Ovary (tissue), 9 donors: Measurements from ENCODE around the gene ABCC1. TPM values are rescaled to one million over a fixed set of nuclear protein-coding genes. Genes with fewer than 3 reads are reported as not detected.

Experiments used
- DNase-seq, 5 donors: peaks; one replicate each; pipeline ENCODE4 v3.0.0-alpha.2; 2019 to 2020
- H3K27ac ChIP-seq, 2 donors: fragments of 200-600 bp; one replicate each; pipeline versions ENCODE4 v1.5.1 to v1.8.0; 2019 to 2022
- H3K27me3 ChIP-seq: fragments of 200-600 bp; one replicate; pipeline ENCODE4 v1.8.0; 2022
- H3K36me3 ChIP-seq: fragments of 200-600 bp; sonication (generic); one replicate; pipeline ENCODE4 v1.5.1; 2019
- H3K4me1 ChIP-seq: one replicate; pipeline ENCODE4 v1.8.1; 2013; ENCODE audit warnings: mild to moderate bottlenecking, moderate library complexity; ENCODE audit not compliant: insufficient read depth
- H3K4me3 ChIP-seq: fragments of 200-600 bp; sonication (generic); one replicate; pipeline ENCODE4 v1.5.1; 2017
- H3K9me3 ChIP-seq, 2 donors: fragments of 200-600 bp in 1 of 2; sonication (generic) in 1 of 2; one replicate each; pipeline versions ENCODE4 v1.5.1 to v1.8.1; 2013 to 2019; ENCODE audit warnings: mild to moderate bottlenecking in 1 of 2, moderate library complexity in 1 of 2
- CTCF ChIP-seq, 3 donors: fragments of 450-650 bp in 2 of 3; fragments of 200-600 bp in 1 of 3; IDR thresholded peaks; one replicate each; pipeline versions ENCODE4 v1.5.1 to v1.8.0; 2016 to 2022; ENCODE audit warnings: antibody characterized with exemption in 3 of 3, mild to moderate bottlenecking in 1 of 3
- EP300 ChIP-seq: sonication (generic); formaldehyde crosslinking; IDR thresholded peaks from one replicate; pipeline ENCODE4 v1.6.1; 2017; ENCODE audit warnings: antibody characterized with exemption
- POLR2A ChIP-seq: fragments of 450-650 bp; IDR thresholded peaks from one replicate; pipeline ENCODE4 v1.6.1; 2017; ENCODE audit warnings: antibody characterized with exemption, mild to moderate bottlenecking, moderate library complexity
- WGBS, 3 donors: extraction: QIAGEN DNeasy Blood & Tissue Kit in 1 of 3; methylation state at CpG; one replicate each; pipeline versions ENCODE4 v1.1.5 to v1.1.7; 2013 to 2017; 5-methylcytosine and 5-hydroxymethylcytosine counted together
- intact Hi-C, 4 donors: fragments of 100-400 bp; cut with DNase I; formaldehyde crosslinking; loops; one replicate each; pipeline versions ENCODE4 v1.11.0 to v1.15.1; 2022 to 2023
- polyA plus RNA-seq, 2 donors: library from polyadenylated mRNA; stranded (reverse); fragments of 200-250 nt in 1 of 2; fragments of 350-450 nt in 1 of 2; fragmentation: Illumina TruSeq in 1 of 2; extraction: RNeasy Lipid Tissue Mini Kit (QIAGEN cat#74804) in 1 of 2; gene quantifications; one replicate each; pipeline ENCODE4 v1.2.3, GENCODE V29; 2013 to 2014
- total RNA-seq, 7 donors: library from RNA; depleted of rRNA in 2 of 7; stranded (reverse); fragments of >200 nt in 2 of 7; fragmentation: NEBNext Ultra II Directional in 3 of 7; extraction: Animal tissue kit (Norgen Biotek cat#: 25700) in 3 of 7; gene quantifications; one replicate each; pipeline versions ENCODE4 v1.1.0 to v1.2.4, GENCODE V29; 2016 to 2023
- donor health status: DM: no; HTN: no; CAD: no; lungs with moderate emphysema.
- donor health status: DM: no; HTN: no; CAD: no.
- donor health status: Bipolar disorder and iron deficiency.
- donor health status: DM: yes; HTN: yes; CAD: no.
- donor health status: DM: no; HTN: no; CAD: no.
- donor health status: DM: yes; HTN: yes; CAD: no.

ABCC1 gene
- total and polyA plus RNA-seq, 9 donors = 10.0 to 31.1 (median 20.9) TPM

GRCh38 chr16:16155234-16155633, 205.8 kb downstream of the ABCC1 start:
- whole genome bisulfite sequencing, 3 donors = 95 to 98% (median 97%) methylated on average over 3 of the region's 3 CpGs
- no peak for DNase-seq
- TF ChIP-seq EP300 (no peak), CTCF (IDR thresholded peaks at IDR 0.05) (no peak), POLR2A (no peak)
- Histone ChIP-seq H3K4me3 (no peak overlapping the region), H3K27ac (no peak overlapping the region), H3K36me3 (no peaks in the 10 kb centered on the region), H3K9me3 (no peaks in the 10 kb centered on the region), H3K27me3 (no peaks in the 10 kb centered on the region), H3K4me1 (peaks cover 5% of the 10 kb centered on the region)
- intact Hi-C loops = no loop called here

- no peaks in the 10 kb centered on the region for H3K27me3 ChIP-seq
- H3K27ac ChIP-seq = no peak overlapping the region
- H3K36me3 ChIP-seq = no peaks in the 10 kb centered on the region
- WGBS, 3 donors = 94 to 100% (median 100%) methylated on average over 1 of the region's 1 CpG
- no peak for DNase-seq
- intact Hi-C loops = no loop called here
- TF ChIP-seq EP300 (no peak), POLR2A (no peak), CTCF (IDR thresholded peaks at IDR 0.05) (no peak)
- H3K4me3 ChIP-seq = no peak overlapping the region
- H3K4me1 ChIP-seq = no peaks in the 10 kb centered on the region
- H3K9me3 ChIP-seq = no peaks in the 10 kb centered on the region
These were observed 207.8 kb downstream of the ABCC1 start for GRCh38 chr16:16157166-16157565.

- no peak for DNase-seq
- Histone ChIP-seq H3K36me3 (no peaks in the 10 kb centered on the region), H3K27me3 (no peaks in the 10 kb centered on the region), H3K4me3 (no peak overlapping the region), H3K27ac (no peak overlapping the region), H3K4me1 (no peaks in the 10 kb centered on the region), H3K9me3 (no peaks in the 10 kb centered on the region)
- TF ChIP-seq CTCF (IDR thresholded peaks at IDR 0.05) (no peak), POLR2A (no peak), EP300 (no peak)
- 87 to 97% (median 96%) methylated on average over 4 of the region's 4 CpGs for WGBS, 3 donors
- intact Hi-C loops = no loop called here
These were observed 208.8 kb downstream of the ABCC1 start for GRCh38 chr16:16158082-16158658.

- TF ChIP-seq CTCF (IDR thresholded peaks at IDR 0.05) (no peak), POLR2A (no peak), EP300 (no peak)
- Histone ChIP-seq H3K27ac (no peak overlapping the region), H3K9me3 (no peaks in the 10 kb centered on the region), H3K36me3 (no peaks in the 10 kb centered on the region), H3K27me3 (no peaks in the 10 kb centered on the region), H3K4me1 (no peaks in the 10 kb centered on the region), H3K4me3 (no peak overlapping the region)
- WGBS, 3 donors = 74 to 85% (median 82%) methylated on average over 3 of the region's 3 CpGs
- no peak for DNase-seq
- intact Hi-C loops = no loop called here
These were observed 209.4 kb downstream of the ABCC1 start for GRCh38 chr16:16158741-16159374.
